Measurements from ENCODE around the gene GAB2.
"Not testable (repeated sequence)": the region's sequence is repeated elsewhere in the genome, so short reads cannot be mapped to it uniquely, and the experiment has no call there.

Gene GAB2

DNA sequence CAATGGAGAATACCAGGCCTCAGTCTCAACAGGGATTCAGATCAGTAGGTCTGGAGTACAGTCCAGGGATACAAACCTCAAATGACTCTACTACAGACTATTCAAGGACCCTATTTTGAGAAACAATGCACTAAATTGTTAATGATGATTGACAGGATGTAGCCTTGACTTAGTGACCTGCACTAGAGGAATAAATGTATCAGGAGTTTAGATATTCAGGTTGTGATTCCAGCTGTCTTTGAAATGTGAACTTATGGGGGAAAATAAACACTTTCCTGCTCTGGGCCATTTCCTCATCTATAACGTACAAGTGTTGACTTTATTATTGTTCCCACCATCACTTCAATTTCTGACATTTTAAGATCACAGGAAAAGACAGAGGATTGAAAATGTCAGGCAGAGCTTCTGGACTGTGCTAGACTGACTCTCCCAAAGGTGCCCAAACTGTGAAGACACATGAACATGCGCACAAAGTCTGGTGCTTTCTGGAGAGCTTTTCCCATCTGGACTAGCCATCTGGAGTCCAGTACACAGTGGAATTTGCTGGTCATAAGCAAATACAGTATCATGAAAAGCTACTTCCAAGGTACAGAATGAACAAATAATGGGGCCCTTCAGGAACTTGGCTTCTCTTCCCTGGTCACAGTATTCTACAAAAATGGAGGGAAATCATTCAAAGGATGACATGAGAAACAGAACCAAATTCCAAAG lies 118.5 kb downstream of the GAB2 start:
- DNase-seq = no peak

DNA sequence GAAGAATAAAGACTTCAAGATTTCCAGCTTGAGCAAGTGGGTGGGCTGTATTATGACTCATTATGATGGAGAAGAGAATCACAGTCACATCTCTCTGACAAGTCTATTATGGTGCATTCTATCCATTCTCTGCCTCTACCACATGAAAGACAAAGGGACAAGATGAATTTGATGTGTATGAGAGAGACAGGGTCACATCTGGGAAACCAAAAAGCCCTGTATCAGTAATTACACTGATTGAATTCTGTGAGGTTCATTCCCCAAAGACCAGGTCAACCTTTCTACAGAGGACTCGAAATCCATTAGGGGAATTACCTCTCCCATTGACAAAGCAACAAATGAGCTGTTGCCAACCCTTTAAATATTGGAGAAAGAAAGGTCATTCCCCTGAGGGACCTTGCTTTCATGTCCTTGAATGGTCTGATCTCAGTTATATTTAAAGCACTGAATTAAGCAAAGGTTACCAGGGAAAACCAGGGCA lies 119.3 kb downstream of the GAB2 start:
- no peak for DNase-seq

DNA sequence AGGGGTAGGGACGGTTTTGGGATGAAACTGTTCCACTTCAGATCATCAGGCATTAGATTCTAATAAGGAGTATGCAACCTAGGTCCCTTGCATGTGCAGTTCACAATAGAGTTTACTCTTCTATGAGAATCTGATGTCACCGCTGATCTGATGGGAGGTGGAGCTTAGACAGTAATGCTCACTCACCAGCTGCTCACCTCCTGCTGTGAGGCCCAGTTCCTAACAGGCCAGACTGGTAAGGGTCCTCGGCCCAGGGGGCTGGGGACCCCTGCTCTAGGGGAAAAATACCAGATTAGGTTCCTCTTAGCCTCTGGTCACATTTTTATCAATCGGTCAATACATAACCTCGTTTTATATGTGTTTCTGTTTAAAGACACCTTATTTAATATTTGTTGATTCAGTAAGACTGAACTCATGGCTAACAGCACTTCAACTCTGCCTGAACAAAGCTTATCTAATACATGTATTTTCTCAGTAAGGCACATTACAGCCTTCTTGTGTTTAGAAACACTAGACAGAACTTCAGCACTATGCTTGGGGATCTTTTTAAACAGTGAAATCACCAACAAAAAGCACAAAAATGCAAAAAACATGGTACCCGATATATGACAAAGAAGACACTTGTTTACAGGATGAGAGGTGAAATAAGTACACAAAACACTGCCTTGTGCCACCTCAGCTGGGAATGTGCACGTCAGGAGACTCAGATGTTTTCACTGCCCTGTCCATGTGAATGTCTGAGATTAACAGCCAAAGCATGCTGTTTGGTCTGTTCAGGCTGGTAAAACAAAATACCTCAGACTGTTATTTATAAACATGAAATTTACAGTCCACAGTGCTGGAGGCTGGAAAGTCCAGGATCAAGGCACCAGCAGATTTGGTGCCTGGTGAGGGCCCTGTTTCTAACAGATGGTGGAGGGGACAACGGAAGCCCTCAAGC lies 121.4 kb downstream of the GAB2 start:
- no peak for DNase-seq

DNA sequence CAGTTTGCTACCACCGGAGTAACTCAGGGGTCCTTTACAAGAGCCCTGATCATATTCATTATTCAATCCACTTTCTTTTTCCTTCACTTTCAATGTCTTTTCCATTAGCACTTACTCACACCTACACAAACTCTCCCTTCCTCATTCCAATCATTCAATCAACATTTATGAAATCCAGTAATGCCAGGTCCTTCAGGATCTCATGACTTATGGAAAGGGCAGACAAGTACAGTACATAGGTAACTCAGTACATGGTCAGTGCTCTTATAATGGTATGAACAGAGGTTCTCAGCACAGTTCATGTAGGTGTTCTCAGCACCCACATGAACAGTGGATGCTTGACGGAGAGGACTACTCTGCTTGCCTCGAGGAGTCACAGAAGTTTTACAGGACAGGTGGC lies 122.3 kb downstream of the GAB2 start:
- no peak for DNase-seq

GRCh38 chr11:78294100-78294499 lies 123.5 kb downstream of the GAB2 start:
- DNase-seq = not testable (repeated sequence)

DNA sequence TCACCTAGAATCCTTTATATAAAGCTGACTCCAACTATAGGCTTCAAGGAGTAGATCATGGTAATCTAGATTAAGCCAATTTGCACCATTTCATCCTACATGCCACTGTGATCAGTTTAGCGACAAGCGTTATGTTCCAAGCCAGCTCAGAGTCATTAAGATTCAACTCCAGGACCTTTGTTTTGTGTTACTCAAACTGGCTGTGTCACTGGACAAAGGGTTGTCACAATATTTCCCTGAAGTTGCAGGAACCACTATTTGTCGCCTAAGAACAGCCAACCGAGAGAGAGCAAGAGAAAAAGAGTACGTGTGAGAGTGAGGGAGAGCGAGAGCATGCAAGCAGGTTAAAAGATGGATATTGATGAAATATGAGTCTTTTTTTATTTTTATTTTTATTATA lies 124.1 kb downstream of the GAB2 start:
- DNase-seq = no peak

DNA sequence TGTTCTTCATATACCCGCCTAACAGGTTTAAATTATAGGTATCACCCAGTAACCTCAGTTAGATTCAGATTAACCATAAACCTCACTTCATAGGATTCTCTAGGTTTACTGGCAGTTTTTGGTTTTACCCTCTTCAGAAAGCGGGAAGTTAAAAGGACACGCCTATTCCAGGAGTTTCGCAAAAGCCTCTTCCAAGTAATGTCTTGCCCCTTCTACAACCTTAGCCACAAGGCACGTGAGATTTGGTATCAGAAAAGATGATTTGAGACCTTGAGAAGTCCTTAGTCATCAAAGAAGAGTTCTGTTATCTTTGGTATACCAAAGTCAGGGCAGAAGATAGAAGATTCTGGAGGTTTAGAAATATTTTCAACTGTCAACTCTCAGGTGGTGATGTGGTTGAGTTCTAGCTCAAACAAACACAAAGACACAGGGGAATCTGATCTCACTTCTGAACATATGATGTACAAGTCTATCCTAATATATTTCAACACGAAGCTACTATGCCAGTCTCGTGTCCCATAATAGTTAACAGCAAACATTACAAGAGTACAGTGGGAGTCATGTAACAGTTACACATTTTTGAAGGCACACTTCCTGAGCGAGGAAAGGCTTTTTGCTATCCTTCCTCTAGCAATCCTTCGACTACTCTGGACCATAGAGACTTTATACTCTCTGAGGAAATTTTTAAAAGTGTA lies 125.4 kb downstream of the GAB2 start:
- DNase-seq = peak in 1 of 2 donors; percentile 3

DNA sequence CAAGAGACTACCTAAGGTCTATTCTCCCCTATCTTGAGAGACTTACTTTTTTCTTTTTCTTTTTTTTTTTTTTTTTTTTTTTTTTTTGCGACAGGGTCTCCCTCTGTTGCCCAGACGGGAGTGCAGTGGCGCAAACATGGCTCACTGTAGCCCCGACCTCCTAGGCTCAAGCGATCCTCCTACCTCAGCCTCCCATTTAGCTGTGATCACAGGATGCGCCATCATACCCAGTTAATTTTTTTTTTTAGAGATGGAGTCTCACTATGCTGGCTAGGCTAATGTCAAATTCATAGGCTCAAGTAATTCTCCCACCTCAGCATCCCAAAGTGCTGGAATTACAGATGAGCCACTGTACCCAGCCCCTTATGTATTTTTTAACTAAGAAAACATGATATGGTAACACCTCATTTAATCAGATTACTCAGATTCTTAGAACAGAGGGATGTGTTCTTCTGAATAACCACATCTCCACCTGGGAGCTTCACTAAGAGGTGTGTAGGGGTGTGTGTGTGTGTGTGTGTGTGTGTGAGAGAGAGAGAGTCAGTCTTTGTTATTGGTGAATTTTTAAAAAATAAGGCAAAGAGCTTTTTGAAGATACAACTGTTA lies 126.0 kb downstream of the GAB2 start:
- peak; percentile 3 to 5 for DNase-seq

DNA sequence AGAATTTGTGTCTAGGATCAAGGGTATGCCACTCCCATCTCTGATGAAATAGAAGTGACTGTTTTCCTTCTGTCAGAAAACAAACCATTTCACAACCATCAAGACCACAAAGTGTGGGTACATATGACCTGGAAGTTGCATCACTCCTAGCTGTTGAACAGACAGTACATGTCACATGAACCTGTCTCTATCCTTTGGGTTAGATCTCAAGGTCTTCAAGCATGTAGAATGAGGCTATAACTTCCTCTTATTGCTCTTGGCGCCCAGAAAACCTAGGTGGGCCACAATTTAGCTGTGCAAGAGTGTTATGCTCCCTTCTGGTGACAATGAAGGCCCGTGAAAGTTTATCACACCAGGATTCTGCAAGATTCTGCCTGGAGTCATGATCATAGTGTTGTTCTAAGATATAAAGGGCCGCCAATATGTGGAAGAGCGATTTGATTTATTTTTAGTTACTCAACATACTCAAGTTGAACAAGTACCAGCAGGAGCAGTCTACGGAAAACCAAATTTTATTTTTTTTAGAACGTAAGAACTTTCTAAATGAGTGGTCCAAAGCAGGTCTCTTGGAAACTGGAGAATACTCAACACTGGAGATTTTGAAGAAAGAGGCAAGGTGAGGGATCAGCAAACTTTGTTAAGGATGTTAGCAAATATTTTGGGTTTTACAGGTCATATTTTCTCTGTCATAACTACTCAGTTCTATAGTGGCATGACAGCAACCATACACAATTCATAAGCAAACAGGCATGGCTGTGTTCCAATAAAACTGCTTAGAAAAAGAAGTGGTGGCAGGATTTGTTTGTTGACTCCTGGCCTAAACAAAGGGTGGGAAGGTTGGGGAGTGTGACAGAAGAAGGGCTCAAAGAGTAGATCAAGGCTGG lies 127.1 kb downstream of the GAB2 start:
- DNase-seq = no peak

- DNase-seq = no peak
Measured at GRCh38 chr11:78289552-78290292, 127.9 kb downstream of the GAB2 start.

GRCh38 chr11:78284260-78284659 lies 133.4 kb downstream of the GAB2 start:
- no peak for DNase-seq

DNA sequence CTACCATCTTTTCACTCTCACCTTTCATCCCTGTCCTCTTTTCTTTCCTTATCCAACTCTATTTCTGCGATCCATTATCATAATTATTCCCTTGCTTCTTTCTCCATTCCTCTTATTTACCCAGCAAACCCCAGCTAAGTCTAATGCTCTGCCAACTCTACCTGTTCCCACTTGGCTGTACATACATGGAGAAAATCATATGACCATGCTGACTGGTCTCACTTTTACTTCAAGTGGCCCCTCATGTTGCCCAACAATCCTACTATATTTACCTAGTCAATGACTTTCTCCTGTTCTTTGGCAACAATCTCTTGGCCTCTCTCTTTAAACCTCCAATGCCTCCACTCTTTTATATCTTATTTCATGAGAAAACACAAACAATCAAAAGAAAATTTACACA lies 134.8 kb downstream of the GAB2 start:
- no peak for DNase-seq

GRCh38 chr11:78281511-78281910 lies 136.1 kb downstream of the GAB2 start:
- DNase-seq = no peak

- DNase-seq = no peak
Measured at GRCh38 chr11:78277314-78277994, 140.2 kb downstream of the GAB2 start.

DNA sequence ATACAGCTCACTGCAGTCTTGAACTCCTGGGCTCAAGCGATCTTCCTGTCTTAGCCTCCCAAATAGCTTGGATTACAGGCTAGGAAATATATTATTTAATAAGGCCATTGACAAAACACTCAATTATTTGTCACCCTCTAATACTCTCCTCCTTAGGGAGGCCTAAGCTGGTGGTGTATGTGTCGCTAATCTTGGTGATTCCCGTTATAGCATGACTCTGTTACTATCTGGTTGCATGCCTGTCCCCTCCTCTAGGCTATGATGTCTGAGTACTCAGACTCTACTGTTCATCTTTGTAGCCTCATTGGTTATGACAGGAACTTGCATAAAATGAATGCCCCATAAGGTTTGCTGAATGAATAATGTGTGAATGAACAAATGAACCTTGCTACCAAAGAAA lies 141.3 kb downstream of the GAB2 start:
- DNase-seq = no peak

DNA sequence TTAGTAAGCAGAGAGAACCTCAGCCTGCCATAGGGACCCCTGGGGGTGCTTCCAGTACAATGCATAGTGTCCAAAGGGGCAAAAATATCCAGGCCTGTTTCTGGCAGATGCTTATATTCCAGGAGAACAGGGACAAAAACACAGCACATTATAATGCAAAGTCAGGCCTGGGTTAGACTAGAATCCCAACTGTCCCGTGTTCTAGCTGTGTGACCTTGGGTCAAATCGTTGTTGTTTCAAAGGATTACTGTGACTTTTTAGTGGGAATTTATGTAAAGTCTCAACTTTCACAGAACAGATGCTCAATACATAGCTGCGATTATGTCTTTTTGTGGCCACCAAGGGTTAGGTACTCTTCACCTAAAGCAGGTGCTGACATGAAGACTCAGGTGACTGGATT lies 142.9 kb downstream of the GAB2 start:
- no peak for DNase-seq

GRCh38 chr11:78272625-78273269 lies 144.9 kb downstream of the GAB2 start:
- DNase-seq = not testable (repeated sequence)

DNA sequence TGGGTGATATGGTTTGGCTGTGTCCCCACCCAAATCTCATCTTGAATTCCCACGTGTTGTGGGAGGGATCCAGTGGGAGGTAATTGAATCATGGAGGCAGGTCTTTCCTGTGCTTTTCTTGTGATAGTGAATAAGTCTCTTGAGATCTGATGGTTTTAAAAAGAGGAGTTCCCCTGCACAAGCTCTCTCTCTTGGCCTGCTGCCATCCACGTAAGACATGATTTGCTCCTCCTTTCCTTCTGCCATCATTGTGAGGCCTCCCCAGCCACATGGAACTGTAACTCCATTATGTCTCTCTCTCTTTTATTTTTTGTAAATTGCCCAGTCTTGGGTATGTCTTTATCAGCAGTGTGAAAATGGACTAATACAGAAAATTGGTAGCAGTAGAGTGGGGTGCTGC lies 145.8 kb downstream of the GAB2 start:
- DNase-seq = not testable (repeated sequence)

DNA sequence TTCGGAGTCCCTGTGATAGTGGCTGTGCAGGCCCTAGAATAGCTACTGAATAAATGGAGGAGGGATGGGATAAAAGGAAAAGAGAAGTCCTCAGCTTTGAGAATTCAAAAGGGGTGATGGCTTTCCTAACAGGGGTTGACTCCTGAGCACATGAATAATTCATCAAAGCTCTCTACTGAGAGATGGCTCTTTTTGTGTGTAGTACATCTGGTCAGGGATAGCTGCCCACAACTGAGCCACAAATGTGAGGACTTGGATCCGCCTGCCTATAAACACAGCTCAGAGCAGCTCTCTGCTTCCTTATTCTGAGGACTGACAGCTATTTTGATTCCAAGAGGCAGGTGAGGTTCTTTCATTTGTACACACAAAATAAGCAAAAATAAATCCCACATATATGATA lies 146.6 kb downstream of the GAB2 start:
- no peak for DNase-seq

- no peak for DNase-seq
Measured at GRCh38 chr11:78269806-78270205, 147.8 kb downstream of the GAB2 start.

Measured in activated CD4-positive, alpha-beta T cell treated with anti-CD3 and anti-CD28 coated beads for 4 hours (primary cell).